ELF-1 (cell line): ENCODE results near the gene TGM2.
A peak's percentile ranks its signal among the peaks of the same experiment; 100 is the strongest.

Experiments used
- DNase-seq: peaks from one replicate; pipeline ENCODE4 v3.0.0-alpha.2; 2016; ENCODE audit warnings: low read depth, low spot score

Gene TGM2

DNA sequence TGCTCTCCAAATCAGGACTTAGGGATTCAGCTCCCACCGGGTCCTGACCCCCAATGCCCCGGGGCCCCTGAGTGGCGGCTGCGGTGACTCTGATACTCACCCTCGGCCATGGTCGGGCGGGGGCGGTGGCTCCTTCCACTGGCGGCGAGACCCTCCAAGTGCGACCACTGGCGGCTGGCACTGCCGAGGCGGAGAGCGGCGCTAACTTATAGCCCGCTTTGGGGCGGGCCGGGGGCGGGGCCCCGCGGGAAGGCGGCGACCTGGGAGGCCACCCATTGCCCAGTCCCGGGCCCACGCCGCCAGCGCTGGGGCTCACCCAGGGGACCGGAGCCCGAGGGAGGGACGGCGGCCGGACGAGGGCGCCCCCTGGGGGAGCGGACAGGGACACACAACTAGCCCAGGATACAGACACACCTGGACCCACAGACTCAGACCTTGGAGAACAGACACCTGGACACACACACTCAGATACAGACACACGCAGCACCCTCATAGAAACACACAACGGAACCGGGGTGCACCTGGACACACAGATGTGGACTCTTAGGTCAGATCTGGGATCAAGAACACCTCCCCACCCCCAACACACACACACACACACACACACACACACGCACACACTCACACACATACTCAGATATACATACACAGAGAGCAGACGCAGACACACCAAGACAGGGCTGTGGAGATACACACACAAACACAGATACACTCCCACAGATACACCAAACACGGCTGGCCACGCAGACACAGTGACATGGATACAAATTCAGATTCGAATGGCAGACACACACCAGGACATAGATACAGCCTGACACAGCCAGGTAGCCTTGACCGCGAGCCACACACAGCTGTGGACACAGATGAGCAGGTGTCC lies at the start of gene TGM2:
TGM2 (minus strand) TSS at position 182 of the 877 bp plus-strand sequence; CDS start at position 110, 72 bp downstream.
- DNase-seq: peak; percentile 77

DNA sequence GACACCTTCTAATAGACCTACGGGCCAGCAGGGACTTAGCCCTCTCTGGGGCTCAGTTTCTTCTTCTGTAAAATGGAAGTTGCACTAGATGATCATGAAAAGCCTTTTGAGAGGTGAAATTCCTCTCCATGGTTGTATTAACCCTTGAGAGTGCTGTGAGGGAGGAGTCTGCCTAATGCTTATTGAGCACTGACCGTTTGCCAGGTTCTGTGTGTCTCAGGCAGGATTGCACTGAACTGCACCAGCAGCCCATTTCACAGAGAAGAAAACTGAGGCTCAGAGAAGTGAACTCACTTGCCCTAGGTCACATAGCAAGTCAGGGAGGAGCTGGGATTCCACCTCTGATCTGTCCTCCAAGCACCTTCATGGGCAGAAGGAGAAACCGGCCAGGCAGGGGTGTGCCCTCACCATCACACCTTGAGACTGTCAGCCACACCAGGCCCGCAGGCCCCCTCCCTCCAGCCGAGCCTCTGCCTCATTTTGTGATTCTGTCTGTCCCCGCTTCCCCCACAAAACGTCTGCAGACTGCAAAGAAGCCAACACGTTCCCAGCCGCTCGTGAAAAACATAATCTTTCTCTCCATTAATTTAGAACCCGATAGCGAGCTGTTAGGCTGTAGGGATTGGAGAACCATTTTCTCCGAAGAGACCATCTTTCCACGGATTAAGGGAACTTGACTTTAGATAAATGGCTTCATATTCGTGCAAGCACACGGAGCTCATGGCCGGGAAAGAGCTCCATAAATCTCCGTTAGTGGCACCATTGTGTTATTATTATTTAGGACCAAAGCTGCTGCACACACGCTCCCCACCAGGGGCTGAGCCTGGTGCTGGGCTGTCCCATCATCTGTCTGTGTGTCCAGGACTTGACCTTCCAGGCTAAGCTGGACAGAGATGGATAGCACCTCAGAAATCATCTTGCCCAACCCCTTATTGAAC lies 49.5 kb upstream of the TGM2 start:
- DNase-seq: no peak

DNA sequence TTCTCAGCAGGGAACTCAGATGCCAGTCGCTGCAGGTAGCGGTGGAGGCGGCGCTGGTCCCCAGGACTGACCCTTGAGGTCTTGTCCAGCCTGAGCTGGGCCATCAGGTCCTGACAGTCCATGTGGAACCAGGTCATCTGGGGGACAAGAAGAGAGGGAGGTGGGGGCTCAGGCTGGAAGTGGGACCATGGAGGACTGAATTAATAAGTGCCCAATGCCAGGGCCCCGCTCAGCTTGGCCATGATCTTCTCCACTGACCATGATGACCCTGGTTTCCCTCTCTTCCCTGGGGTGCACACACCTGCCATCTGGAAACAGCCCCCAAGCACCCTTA lies 48.5 kb upstream of the TGM2 start:
- DNase-seq: no peak

DNA sequence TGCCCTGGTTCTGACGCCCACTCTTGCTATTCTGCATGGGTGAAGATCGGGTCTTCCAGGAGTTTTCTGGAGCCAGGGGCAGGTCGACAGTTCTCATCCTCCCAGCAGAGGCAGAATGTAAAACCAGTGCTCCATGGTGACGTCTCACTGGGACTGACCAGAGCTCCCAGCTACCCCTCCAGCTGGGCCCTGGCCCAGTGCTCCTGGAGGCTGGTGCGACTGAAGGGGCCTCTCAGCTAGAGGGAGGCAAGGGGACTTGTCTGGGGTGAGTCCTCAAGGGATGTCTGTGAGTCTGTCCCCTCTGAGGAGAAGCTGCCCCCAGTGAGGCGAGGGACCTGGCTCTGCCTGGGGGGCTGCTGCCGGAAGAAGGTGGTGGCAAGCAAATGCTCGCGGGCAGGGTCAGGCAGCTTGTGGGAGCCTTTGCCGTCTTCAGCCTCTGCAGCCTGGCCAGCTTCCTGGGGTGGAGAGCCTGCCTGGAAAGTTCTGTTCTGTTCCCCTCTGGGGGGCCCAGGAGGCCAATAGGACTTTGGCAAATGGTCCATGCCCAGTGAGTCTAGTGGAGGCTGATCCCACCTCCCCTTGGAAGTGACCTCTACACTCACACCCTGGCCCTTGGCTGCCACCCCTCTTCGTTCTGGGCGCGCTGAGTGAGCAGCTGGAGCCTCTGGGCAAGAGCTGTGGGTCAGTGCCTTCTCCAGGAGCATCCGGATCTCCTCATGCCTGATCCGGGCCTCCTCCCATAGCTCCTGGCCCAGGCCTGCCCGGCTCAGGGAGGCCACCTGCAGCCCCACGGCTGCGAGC lies 47.9 kb upstream of the TGM2 start:
- DNase-seq: no peak

DNA sequence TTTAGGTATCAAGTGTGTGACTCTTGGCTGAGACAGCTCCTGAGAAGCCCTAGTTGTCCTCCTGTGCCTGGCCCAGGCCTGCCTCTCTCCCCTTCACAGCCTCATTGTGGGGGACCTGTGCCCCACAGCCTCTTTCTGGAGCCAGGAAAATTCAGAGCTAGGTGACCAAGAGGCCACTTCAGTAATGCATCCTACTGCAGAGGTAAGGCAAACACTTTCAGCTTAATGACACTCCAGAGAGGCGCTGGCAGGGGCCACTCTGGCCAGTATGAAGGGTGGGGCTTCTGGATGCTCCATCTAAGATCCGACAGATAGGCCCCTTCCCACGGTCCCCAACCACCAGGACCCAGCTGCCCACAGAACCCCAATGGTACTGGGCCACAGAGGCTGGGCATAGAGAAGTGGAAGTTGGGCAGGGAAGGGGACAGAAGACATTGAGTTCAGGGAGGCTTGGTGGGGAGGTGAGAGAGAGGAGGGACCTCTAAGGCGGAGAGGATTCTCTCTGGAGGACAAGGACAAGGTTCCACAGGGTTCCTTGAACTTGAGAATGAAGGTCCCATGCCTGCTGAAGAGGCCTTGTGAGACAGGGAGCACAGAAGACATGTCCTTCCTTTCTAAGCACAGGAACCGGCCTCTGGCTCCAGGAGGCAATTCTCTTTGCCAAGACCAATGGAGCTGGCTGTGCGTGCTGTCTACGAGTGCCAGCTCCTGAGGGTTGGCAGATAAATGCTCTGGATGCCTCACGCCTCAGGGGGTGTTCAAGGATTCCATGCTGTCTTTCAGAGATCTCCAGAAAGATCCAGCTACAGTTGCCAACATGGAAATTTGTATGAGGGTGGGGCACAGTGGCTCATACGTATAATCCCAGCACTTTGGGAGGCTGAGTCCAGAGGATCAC lies 46.4 kb upstream of the TGM2 start:
- no peak for DNase-seq

DNA sequence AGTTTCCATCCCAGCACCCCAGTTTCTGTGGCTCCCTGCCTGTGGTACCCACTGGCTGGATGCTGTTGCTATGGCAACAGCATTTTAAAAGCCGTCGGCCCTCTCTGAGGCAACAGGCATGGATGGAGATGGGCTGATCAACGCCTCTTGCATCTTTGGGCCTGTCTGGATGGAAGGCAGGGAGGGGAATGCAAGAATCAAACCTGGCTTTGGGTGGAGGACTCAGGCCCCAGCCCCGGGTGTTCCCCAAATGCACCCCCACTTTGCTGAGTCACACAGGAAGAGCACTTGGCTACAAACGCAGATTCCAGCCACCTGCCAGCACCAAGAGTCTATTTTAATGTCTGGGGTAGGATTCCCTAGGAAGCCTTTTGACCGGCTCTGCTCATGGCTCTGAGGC lies 45.7 kb upstream of the TGM2 start:
- DNase-seq: no peak

DNA sequence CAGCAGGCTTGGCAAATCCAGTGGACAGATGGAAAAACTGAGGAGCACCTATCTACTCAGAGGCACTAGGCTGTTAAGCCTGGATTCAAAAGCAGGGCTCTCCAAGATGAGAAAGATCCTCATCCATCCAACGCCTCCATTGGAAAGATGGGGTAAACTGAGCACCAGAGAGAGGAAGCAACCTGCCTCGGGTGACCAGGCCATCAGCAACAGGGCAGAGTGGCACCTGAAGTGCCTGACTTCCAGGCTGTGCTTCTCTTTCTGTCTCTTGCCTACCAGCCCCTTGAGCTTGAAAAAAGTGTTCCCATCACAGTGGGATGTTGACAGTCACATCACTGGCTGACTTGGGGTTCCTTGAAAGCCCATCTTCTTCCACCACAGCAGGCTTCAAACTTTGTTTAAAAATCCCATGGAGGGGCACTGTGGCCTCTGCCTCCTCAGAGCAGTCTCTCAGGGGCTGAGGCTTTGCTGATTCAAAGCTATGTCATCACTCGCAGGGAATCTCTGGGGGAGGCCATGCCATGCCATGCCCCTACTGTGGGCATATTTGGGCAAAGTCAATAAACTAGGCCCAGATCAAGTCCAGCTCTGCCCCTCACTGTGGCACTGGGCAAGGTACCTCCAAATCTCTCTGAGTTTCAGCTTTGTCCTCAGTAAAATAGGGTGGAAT lies 44.8 kb upstream of the TGM2 start:
- no peak for DNase-seq

DNA sequence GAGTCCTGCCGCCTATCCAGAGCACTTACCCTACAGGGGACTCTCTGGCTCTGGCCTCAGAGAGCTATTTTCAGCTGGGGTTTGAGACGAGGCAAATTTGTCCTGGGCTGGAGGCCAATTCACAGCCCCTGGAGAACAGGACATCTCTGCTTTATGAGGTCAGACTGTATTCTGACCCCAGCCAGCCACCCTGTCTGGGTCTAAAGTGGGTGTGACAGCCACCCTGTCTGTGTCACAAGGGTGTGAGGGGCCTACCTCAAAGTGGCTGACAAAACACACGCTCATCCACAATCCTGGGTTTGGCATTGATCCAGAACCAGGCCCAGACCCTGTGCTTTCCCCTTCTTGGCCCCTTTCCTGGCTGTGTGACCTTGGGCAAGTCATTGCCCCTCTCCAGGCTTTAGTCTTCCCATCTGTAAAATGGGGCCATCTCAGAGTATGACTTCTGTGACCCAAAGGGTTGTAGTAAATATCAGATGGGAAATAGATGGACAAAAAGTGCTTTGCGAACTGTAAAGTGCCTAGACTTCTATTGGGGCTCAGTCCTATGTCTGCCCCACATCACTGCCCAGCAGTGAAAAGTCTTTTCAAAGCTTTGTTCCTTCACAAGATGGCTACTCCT lies 44.1 kb upstream of the TGM2 start:
- DNase-seq: no peak

DNA sequence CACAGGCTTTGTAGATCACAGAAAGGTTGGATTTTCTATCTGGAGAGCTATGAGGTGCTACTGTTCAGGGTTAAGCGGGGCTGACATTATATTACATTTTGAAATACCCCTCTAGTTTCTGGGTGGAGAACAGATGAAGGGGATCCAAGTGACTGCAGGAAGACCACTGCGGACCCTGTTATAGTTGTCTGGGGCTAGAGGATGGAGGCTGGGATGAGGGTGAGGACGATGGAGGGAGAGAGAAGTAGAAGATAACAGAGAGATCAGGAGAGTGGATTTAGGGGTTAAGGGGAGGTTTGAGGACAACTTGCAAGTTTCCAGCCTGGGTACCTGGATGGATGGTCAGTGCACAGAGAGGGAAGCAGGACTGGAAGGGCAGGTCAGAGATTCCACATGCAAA lies 43.5 kb upstream of the TGM2 start:
- DNase-seq: no peak

DNA sequence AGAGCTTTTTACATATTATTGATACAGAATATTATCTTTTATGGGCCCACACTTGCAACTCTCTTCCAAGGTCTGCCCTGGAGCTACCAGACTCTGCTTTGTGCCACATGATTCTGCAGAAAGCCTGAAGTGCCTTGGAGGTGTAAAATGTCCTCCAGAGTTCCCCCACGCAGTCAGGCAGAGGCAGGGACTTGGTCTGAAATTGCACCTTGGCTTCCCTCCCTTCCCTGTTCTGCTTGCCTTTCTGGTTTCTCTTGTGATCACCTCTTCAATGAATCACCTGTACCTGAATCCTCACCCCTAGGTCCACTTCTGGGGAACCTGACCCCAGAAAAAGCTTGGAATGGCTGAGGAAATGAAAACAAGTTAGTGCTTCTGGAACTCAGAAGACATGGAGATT lies 43.0 kb upstream of the TGM2 start:
- DNase-seq: no peak

DNA sequence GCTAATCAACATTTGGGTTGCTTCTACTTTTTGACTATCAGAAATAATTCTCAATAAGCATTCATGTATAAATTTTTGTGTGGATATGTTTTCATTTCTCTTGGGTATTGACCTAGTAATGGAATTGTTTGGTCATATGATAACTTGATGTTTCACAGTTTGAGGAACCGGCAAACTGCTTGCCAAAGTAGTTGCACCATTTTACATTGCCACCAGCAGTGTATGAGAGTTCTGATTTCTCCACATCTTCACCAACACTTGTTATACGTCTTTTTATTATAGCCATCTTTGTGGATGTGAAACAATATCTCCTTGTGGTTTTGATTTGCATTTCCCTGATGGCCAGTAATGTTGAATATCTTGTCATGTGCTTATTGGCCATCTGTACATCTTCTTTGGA lies 42.6 kb upstream of the TGM2 start:
- no peak for DNase-seq

DNA sequence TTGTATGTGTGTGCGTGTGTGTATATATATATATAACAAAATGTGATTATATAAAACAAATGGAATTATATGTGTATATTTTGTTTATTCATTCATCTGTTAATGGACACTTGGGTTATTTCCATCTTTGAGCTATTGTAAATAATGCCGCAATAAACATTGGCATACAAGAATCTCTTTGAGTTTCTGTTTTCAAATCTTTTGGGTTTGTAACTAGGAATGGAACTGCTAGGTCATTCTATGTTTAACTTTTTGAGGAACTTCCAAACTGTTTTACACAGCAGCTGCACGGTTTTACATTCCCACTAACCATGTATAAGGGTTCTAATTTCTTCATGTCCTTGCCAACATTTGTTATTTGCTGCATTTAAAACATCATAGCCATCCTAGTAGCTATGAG lies 39.9 kb upstream of the TGM2 start:
- DNase-seq: no peak

DNA sequence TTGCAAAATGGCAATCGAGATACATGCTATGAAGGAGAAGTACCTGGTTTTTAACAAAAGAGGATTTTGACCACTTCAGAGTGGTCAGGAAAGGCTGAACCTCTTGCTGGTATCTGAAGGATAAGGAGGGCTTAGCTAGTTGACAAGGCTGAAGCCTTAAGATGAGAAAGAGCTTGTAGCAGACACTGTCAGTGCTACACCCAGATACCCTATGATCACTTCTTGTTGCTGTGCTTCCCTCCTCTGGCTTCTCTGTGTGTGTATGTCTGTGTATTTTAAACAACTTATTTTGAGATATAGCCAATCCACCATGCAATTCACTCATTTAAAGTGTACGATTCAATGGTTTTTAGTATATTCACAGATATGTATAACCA lies 38.9 kb upstream of the TGM2 start:
- DNase-seq: no peak

DNA sequence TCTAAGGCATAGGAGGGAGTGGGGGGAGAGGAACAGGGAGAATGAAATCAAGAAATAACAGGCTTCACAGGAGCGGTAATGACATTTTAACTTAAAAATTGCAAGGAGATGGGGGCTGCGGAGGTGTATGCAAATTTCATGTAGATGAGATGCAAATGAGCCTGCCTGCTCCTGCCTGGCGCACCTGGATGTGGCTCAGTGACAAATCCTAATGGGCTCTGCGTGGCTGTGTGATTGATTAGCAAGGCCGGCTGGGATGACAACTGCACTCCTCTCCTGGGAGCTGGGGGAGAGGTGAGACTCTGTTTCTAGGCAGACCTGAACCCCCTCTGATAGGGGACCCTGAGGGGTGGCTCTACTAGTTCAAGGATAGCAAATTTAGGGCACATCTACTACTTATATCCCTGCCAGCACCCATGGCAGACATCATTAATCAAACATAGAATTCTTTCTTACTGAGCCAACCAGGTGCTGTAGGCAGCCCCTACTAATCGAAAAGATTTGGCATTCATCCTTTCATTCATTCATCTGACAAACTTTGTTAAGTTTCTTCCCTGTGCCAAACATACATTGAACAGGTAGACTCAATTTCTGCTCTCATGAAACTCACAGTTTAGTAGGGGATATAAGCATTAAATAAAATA lies 38.4 kb upstream of the TGM2 start:
- no peak for DNase-seq

DNA sequence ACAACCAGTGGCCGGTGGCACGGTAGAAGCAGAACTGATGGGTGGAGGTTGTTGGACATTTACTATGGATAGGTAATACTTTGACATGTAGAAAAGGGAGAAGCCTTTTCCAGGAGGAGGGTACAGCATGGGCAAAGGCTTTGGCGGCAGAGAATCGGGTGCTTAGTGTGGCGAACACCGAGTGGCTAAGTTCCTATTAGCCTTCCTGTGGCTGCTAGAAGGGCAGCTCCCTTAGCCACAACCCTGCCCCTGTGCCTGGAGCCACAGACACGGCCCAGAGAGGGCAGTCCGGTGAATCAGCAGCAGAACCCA lies 37.9 kb upstream of the TGM2 start:
- no peak for DNase-seq

DNA sequence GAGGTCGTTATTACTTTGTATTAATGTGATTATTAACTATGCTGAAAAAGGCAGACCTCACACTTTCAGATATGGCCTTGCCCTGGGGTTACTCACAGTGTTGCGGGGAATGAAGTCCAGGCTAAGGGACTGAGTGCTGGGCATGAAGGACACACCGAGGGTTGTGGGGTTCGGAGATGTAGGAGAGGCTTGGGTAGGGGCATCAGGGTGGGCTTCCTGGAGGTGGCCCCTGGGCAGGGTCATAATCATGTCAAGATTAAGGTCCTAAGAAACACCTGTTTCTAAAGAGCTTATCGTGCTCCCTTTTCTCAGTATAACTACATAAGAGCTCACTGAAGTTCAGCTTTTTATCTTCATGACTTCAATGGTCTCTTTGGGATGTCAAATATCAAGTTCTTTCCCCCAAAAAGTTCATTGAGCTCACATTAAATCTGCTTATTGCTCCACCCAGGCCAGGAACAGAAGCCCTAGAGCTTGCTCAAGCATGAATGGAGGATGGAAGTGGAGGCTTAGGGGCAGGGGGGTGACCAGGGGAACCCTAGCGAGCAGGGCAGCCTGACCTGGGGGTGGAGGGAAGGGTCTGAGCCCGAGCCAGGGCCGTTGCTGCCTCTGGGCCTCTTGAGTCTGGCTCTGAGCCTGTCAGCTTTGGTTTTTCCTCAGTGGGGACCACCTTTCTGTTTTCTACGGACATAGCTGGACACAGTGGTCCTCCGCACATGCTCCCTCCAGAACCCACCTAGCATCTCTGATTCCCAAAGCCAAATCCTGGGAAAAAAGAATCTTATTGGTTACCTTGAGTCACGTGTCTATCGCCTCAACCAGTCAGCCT lies 37.3 kb upstream of the TGM2 start:
- no peak for DNase-seq

DNA sequence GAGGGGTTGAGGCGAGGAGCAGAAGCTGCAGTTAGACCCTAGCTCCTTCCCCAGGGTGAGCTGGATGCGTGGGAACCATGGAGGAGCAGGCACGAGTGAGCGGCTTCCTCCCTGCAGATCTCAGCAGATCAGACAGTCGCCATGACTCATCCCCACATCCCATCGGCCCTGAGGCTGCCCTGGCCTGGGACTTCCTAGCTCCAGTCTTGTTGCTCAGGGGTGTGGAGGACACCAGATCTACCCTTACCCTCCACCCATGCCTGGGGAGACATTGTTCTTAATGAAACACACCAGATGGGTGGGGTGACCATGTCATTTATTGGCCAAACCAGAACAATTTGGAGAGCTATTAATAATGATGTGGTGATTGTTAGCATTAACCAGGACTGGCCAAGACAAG lies 36.3 kb upstream of the TGM2 start:
- DNase-seq: peak; percentile 72

DNA sequence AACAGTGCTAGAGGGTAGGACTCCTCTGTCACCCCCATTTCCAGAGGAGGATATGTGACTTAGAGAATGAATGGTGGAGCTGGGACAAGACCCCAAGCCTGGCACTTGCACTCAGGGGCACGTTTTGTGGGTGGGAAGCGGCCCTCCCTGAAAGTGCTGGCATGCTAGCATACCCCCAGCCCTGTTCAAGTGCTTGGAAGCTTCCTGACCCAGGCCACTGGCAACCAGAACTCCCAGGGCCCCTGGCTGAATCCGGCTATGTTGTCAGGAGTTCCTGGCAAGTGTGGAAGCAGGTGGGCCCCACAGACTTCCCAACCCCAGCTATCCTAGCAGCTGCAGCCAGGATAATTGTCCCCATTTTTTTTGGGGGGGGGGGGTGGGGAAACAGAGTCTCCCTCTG lies 35.6 kb upstream of the TGM2 start:
- DNase-seq: no peak
